ENCODE measurements around the gene AQP12A. TPM values are rescaled to one million over a fixed set of nuclear protein-coding genes. Genes with fewer than 3 reads are reported as not detected.

Gene AQP12A
- total RNA-seq, 2 donors from 2014 or later = not detected

DNA sequence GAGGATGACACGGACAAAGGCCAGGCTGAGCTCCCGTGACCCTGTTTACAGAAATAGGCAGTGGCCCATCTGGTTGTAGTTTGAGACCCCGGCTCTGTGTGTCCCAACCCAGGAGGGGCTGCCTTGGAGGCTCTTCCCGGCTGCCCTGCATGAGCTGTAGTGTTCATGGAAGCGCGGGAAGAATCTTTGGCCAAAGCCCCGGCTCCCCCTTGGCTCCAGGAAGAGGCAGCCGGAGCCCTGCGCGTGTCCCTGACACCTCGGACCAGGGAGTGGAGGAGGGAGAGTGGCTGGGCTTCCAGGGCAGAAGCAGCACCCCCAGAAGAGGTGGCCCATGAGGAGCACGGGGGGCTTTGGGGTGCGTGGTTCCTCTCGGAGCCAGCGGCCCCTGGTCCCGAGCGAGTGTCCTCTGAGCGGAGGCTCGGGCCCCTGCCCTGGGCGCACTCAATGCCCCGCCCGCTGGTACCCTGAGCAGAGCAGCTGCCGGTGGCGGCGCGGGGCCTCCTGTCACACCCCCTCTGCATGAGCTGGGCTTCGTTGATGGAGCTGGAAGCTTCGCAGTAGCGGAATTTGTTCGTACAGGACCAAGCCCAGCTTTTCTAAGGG, 44.7 kb upstream of the AQP12A start:
- Histone ChIP-seq H3K27me3 (replicated peaks; ENCODE audit: insufficient read depth) (no peaks in the 10 kb centered on the region), H3K4me1 (ENCODE audit: control insufficient read depth in 1 of 2, low read depth in 2 of 2) (no peaks in the 10 kb centered on the region), H3K9me3 (no peaks in the 10 kb centered on the region), H3K36me3 (no peaks in the 10 kb centered on the region), H3K27ac (no peak overlapping the region), H3K4me3 (no peak overlapping the region)
- ATAC-seq (ENCODE audit: insufficient number of reproducible peaks, low FRiP score, low read depth) (no peak), DNase-seq (ENCODE audit: low spot score) (no peak)
- TF ChIP-seq, protein P1, sequence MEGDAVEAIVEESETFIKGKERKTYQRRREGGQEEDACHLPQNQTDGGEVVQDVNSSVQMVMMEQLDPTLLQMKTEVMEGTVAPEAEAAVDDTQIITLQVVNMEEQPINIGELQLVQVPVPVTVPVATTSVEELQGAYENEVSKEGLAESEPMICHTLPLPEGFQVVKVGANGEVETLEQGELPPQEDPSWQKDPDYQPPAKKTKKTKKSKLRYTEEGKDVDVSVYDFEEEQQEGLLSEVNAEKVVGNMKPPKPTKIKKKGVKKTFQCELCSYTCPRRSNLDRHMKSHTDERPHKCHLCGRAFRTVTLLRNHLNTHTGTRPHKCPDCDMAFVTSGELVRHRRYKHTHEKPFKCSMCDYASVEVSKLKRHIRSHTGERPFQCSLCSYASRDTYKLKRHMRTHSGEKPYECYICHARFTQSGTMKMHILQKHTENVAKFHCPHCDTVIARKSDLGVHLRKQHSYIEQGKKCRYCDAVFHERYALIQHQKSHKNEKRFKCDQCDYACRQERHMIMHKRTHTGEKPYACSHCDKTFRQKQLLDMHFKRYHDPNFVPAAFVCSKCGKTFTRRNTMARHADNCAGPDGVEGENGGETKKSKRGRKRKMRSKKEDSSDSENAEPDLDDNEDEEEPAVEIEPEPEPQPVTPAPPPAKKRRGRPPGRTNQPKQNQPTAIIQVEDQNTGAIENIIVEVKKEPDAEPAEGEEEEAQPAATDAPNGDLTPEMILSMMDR (IDR thresholded peaks at IDR 0.05) = no peak

DNA sequence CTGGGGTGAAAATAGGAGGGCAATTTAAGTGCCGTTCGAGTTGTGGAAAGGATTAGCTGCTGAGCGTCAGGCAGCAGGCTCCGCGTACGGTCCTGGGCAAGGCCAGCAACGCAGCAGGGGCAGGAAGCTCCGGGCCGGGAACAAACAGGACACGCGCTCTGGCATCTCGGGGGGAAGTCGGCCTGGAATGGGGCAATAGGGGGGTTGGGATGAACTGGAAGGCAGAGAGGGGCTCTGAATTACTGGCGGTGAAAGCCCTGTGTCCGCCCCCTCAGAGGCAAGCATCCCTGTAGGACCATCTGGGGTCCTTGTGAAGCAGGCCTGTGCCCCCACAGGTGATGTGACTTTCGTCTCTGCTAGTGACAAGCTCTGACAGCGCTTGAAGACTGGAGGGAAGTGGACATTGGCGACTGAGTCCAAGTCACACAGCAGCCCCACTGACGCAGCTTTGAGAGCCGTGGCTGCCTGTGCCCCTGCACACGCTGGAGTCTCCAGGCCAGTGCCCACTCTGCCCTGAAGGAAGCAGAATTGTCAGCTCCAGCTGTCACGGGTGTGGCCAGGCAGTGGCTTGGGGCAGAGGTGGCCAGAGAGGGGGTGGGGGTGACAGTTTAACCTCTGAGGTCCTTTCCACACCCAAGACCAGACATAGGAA, 44.0 kb upstream of the AQP12A start:
- Histone ChIP-seq H3K9me3 (no peaks in the 10 kb centered on the region), H3K4me3 (no peak overlapping the region), H3K4me1 (ENCODE audit: control insufficient read depth in 1 of 2, low read depth in 2 of 2) (no peaks in the 10 kb centered on the region), H3K27me3 (replicated peaks; ENCODE audit: insufficient read depth) (no peaks in the 10 kb centered on the region), H3K27ac (no peak overlapping the region), H3K36me3 (no peaks in the 10 kb centered on the region)
- DNase-seq (ENCODE audit: low spot score) = no peak
- no peak for ATAC-seq (ENCODE audit: insufficient number of reproducible peaks, low FRiP score, low read depth)
- TF ChIP-seq, protein P1 (IDR thresholded peaks at IDR 0.05) = no peak

DNA sequence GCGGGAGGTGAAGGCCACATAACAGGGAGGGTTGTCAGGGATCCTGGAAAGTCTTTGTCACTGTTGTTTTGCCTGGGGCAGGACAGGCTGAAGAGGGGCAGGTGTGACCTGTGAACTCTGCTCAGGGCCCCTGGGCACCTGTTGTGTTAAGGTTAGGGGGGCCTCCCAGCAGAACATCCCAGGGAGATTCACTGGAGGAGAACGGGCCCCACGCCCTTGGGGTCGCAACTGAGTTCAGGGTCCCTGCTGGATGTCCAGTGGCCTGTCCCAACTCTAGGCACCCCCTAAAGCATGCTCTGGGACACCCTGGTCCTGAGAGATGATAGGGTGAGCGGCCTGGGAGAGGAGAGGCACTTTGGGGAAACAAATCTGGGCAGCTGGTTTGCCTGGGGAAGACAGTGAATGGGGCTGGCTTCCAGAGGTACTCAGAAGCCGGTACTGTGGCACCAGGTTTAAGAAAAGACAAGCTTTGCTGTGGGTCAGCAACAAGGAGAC, 43.5 kb upstream of the AQP12A start:
- Histone ChIP-seq H3K27me3 (replicated peaks; ENCODE audit: insufficient read depth) (no peaks in the 10 kb centered on the region), H3K9me3 (no peaks in the 10 kb centered on the region), H3K4me1 (ENCODE audit: control insufficient read depth in 1 of 2, low read depth in 2 of 2) (no peaks in the 10 kb centered on the region), H3K4me3 (no peak overlapping the region), H3K27ac (no peak overlapping the region), H3K36me3 (no peaks in the 10 kb centered on the region)
- TF ChIP-seq, protein P1 (IDR thresholded peaks at IDR 0.05) = no peak
- ATAC-seq (ENCODE audit: insufficient number of reproducible peaks, low FRiP score, low read depth) (no peak), DNase-seq (ENCODE audit: low spot score) (no peak)

- Histone ChIP-seq H3K9me3 (no peaks in the 10 kb centered on the region), H3K4me3 (no peak overlapping the region), H3K4me1 (ENCODE audit: control insufficient read depth in 1 of 2, low read depth in 2 of 2) (no peaks in the 10 kb centered on the region), H3K27me3 (replicated peaks; ENCODE audit: insufficient read depth) (no peaks in the 10 kb centered on the region), H3K27ac (no peak overlapping the region), H3K36me3 (no peaks in the 10 kb centered on the region)
- DNase-seq (ENCODE audit: low spot score) (no peak), ATAC-seq (ENCODE audit: insufficient number of reproducible peaks, low FRiP score, low read depth) (no peak)
- TF ChIP-seq, protein P1 (IDR thresholded peaks at IDR 0.05) = no peak
Observed at GRCh38 chr2:240648650-240649275, 42.9 kb upstream of the AQP12A start.

- DNase-seq (ENCODE audit: low spot score) = no peak
Observed at GRCh38 chr2:240649331-240649730, 42.3 kb upstream of the AQP12A start.

More at GRCh38 chr2:240649331-240649730, 42.3 kb upstream of the AQP12A start:
- no peak for ATAC-seq (ENCODE audit: insufficient number of reproducible peaks, low FRiP score, low read depth)
- H3K9me3 ChIP-seq = no peaks in the 10 kb centered on the region
- H3K4me3 ChIP-seq = no peak overlapping the region
- no peaks in the 10 kb centered on the region for H3K36me3 ChIP-seq
- TF ChIP-seq, protein P1 (IDR thresholded peaks at IDR 0.05) = no peak
- no peaks in the 10 kb centered on the region for H3K4me1 ChIP-seq (ENCODE audit: control insufficient read depth in 1 of 2, low read depth in 2 of 2)
- no peaks in the 10 kb centered on the region for H3K27me3 ChIP-seq (replicated peaks; ENCODE audit: insufficient read depth)
- no peak overlapping the region for H3K27ac ChIP-seq

All from thoracic aorta (tissue), 2 donors.